Activated gamma-delta T cell treated with anti-CD3 and anti-CD28 coated beads, Interleukin-2, amount 50 U/mL, for 16 hours (primary cell): ENCODE measurements around the gene ATP2A1.
"Not testable (repeated sequence)": the region's sequence is repeated elsewhere in the genome, so short reads cannot be mapped to it uniquely, and the experiment has no call there.

Source experiments
- DNase-seq: peaks from one replicate; pipeline ENCODE4 v3.0.0-alpha.2; 2020; ENCODE audit warnings: low read depth

ATP2A1 gene

DNA sequence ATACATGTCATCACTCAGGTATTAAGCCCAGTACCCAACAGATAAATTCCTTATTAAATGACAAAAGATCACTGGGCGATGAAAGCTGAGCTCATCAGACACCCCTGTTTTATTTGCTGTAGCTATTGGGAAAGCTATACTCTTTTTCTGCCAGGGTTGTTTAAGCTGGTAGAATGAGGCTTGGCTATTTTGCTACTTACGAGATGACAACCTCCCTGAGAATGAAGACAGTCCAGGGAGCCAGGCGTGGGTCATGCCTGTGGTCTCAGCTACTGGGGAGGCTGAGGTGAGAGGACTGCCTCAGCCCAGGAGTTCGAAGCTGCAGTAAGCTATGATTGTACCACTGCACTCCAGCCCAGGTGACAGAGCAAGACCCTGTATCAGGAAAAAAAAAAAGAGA lies 19.0 kb upstream of the ATP2A1 start:
- DNase-seq = no peak

GRCh38 chr16:28863929-28864793 lies 14.1 kb upstream of the ATP2A1 start:
- DNase-seq = no peak

DNA sequence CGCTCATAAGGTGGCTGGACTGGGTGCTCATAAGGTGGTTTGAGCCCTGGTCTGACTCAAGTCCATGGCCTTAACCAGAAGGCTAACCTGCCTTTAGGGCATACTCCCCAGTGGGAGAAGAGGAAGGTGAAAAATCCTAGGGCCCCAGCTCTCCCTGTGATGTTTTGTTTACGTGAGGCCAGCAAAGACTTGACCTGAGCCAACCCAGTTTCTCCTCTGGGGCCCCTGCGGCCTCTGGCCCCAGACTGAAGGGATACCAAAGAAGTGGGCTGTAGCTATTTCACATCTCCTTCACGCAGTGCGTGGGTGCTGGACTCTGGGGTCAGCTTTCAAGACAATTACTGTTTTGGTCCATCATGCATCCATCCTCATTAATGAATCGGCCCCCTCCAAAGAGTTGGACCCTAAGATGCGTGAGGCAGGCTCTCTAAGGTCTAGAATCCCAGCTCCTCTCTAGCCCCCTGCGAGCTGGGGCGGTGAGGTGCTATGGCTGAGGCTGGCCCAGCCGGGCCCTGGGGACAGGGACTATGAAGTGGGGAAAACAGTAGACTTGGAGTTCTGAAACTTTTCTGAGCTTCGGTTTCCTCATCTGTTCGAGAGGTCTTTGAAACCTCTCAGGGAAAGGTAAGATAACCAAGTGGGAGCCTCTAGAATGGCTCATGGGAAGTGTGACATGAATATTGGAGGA lies 13.1 kb upstream of the ATP2A1 start:
- no peak for DNase-seq

GRCh38 chr16:28865722-28866453 lies 12.4 kb upstream of the ATP2A1 start:
- no peak for DNase-seq

DNA sequence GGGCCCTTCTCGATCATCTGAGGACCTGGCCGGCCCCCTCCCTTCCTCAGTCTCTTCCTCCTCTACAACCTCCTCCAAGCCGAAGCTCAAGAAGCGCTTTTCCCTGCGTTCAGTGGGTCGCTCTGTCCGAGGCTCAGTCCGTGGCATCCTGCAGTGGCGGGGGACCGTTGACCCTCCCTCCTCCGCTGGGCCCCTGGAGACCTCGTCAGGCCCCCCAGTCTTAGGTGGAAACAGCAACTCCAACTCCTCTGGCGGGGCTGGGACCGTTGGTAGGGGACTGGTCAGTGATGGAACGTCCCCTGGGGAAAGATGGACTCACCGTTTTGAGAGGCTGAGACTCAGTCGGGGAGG lies 11.9 kb upstream of the ATP2A1 start:
- no peak for DNase-seq

- no peak for DNase-seq
Measured at GRCh38 chr16:28867241-28867640, 11.0 kb upstream of the ATP2A1 start.

DNA sequence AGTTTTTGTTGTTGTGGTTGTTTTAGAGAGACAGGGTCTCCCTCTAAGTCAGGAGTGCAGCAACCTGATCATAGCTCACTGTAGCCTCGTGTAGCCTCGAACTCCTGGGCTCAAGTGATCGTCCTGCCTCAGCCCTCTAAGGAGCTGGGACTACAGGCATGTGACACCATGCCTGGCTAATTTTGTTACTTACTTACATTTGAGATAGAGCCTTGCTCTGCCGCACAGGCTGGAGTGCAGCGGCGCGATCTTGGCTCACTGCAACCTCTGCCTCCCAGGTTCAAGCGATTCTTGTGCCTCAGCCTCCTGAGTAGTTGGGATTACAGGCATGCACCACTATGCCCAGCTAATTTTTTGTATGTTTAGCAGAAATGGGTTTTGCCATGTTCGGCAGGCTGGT lies 10.6 kb upstream of the ATP2A1 start:
- DNase-seq = not testable (repeated sequence)

DNA sequence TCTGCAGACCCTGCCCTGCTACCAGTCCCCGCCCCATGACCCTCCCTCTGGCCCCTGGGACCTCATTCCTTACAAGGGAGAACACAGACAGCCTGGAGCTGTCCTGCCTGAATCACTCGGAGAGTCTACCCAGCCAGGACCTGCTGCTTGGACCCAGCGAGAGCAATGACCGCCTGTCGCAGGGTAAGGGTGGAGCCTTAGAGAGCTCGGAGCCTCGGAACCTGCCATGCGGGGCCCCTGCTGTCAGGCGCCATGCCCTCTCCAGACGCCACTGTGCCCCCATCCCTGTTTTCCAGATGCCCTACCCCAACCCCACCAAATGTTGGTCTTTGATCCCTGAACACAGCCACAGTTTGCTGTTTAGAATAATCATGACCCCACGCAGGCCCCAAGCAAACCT lies 9.1 kb upstream of the ATP2A1 start:
- DNase-seq = no peak

GRCh38 chr16:28872952-28873351 lies 5.3 kb upstream of the ATP2A1 start:
- no peak for DNase-seq

GRCh38 chr16:28873543-28874201 lies 4.6 kb upstream of the ATP2A1 start:
- peak; percentile 39 for DNase-seq

DNA sequence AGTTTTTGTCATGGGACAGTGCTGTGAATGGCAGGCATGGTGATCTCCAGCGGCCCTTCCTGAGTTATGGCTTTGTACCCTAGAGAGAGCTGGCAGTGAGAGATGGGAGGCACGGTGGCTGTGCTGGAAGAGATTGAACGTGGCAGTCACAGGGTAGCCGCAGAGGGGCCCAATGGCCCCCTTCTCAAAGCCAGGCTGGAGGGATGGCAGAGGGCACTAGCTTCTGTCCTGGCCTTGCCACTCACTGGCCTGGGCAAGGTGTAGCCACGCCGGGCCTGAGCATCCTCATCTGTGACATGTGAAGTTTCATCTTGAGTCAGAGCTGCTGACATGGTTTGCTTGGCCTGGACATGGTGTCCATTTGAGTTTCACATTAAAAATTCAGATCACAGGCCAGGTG lies 3.9 kb upstream of the ATP2A1 start:
- DNase-seq = no peak

DNA sequence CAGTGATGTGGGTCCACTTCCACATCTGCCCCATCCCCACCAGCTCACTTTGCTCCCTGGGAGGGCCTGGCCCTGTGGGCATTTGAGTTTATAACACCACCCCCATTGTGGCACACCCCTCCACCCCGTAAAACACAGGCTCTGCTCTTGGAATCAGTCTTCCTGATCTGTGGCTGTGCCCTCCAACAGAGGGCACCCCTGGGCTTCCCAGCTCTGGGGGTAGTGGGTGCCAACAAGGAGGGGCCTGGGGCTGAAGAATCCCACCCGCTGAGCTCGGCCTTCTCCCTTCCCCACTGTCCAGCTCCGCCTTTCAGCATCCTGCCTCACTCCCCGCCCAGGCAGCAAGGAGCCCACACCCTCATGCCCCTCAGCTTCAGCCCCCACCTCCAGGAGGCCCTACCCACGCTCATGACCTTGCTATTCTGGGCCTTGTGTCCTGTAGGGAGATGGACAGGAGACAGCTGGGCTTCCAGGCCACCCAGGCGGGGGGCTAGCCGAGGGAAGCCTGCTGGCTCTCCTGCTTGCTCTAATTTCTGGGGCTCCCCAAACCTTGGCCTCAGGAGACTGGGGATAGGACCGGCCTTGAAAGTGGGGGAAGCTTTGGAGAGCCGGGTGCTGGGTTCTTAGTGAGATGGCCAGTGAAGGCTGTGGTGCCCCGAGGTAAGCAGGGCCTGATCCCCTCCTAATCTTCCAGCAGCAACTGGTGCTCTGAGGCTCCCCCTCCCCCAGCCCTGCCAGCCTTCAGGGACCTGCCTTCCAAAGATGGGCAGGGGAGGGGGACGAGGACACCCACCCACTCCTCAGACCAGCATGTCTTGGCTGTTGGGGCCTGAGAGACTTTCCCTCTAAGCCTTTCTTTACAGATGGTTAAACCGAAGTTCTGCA lies 2.9 kb upstream of the ATP2A1 start:
- no peak for DNase-seq

DNA sequence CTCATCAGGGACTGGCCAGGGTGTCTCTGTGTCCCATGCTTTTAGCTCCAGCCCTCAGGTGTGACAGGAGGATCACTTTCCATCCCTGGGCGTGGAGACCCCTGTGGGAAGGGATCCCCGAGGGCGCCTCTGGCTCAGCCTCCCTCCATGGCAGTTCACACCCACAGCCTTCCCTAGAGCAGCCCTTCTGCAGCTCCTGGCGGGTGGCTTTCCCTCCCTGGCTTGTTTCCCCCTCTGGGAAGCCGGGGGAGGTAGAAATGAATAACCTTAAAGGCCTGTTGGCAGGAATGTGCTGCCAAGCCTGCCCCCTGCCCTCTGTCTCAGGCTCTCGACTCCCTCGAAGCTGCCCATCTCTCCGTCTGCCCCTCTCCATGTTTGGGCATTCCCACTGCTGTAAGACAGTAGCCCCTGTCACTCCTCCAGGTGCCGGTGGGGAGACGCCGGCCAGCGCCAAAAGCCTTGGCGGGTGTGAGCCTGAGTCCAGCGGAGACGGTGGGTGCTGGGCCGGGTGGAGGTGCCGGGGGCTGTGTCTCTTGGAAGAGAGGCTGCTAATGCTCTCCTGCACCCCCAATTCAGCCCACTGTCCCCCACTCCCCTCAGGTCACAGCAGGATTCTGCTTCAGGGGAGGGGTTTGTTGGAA lies 2.1 kb upstream of the ATP2A1 start:
- no peak for DNase-seq

GRCh38 chr16:28876973-28877654 lies 1.2 kb upstream of the ATP2A1 start:
- no peak for DNase-seq

DNA sequence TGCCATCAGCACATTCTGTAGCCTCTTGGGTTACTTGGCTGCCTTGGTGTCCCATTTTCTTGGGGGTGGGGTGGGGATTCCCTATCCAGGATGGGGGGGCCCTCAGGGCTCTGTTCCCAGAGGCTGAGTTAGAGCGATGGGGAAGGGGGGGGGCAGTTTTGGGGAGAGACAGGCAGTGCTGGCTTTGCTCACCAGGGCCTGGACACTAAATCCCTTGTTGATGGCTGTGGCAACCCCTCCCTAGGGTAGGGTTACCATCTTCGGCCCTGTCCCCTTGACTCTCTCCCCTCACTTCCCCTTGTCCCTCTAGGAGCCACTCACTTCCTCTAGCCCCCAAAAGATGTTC lies 660 bp upstream of the ATP2A1 start:
- DNase-seq = no peak

DNA sequence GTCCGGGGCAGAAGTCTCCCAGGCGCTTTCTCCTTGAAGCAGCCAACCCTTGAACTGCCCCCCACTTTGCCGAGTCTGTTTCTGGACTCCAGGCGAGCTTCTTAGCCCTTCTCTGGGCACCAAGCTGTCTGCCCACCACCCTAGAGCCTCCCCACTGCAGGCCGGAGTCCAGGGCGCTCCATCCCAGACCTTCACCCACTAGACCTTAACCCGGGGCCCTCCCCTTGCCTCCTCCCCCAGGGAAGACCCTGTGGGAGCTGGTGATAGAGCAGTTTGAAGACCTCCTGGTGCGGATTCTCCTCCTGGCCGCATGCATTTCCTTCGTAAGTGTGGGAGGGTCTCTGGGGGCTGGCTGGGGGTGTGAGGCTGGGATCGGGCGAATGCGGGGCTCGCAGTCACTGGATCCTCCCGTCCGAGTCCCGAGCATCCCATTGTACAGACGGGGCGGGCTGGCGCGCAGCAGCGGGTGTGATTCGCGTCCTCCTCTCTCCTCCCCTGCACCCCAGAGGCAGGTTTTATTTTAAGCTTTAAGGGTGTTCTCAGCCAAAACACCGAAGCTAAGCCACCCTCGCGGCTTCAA lies 1.1 kb downstream of the ATP2A1 start:
- no peak for DNase-seq

GRCh38 chr16:28879841-28880588 lies 1.7 kb downstream of the ATP2A1 start:
- DNase-seq = peak; percentile 83

- DNase-seq = no peak
Measured at GRCh38 chr16:28880589-28880915, 2.3 kb downstream of the ATP2A1 start.

GRCh38 chr16:28880955-28881354 lies 2.7 kb downstream of the ATP2A1 start:
- DNase-seq = no peak
